Measurements from ENCODE around the gene BCORL1. TPM values are rescaled to one million over a fixed set of nuclear protein-coding genes. Genes with fewer than 3 reads are reported as not detected.

BCORL1 gene
- total RNA-seq, 3 donors from 2014 or later (not counting 1 experiment from before 2014, with no cell fraction given), result 6.5 to 10.5 (median 9.9) TPM

- Mint-ChIP-seq H3K4me3 (peak overlapping the region; percentile 45), H3K4me1 (peaks cover 50 to 61% of the 10 kb centered on the region in 2 donors)
Observed at GRCh38 chrX:130095249-130096030, 113.0 kb downstream of the BCORL1 start.

GRCh38 chrX:130097507-130098209 lies 115.2 kb downstream of the BCORL1 start:
- DNase-seq (peak in 1 of 2 donors; percentile 58), ATAC-seq (peak; percentile 56 to 89 (median 71))
- 27% methylated on average over 14 of the region's 14 CpGs for WGBS (ENCODE audit: insufficient coverage)
- Mint-ChIP-seq H3K27ac (peak overlapping the region; percentile 90 to 93), H3K4me1 (peaks cover 55 to 65% of the 10 kb centered on the region in 2 donors), H3K9me3 (no peaks in the 10 kb centered on the region), H3K27me3 (ENCODE audit: low read depth in 2 of 2) (peaks cover 0 to 8% of the 10 kb centered on the region in 2 donors), H3K36me3 (peaks cover 7% of the 10 kb centered on the region), H3K4me3 (peak overlapping the region; percentile 78)
- no peak for TF ChIP-seq CTCF (IDR thresholded peaks at IDR 0.05)
- H3K9me3 ChIP-seq (ENCODE audit: control insufficient read depth, insufficient read depth, low read length), result no peaks in the 10 kb centered on the region
- peak overlapping the region; percentile 61 for H3K27ac ChIP-seq (ENCODE audit: low read length)
- no peaks in the 10 kb centered on the region for H3K27me3 ChIP-seq (ENCODE audit: control insufficient read depth, insufficient read depth, low read length)
- H3K4me1 ChIP-seq (ENCODE audit: control insufficient read depth, insufficient read depth, low read length), result peaks cover 83% of the 10 kb centered on the region
- H3K4me3 ChIP-seq (ENCODE audit: low read length), result no peak overlapping the region
- intact Hi-C loops (cut with micrococcal nuclease), result no loop called here
- no peaks in the 10 kb centered on the region for H3K36me3 ChIP-seq (ENCODE audit: control insufficient read depth, insufficient read depth, low read length)

More at GRCh38 chrX:130095249-130096030, 113.0 kb downstream of the BCORL1 start:
- ATAC-seq, result no peak
- peak overlapping the region; percentile 62 for H3K27ac ChIP-seq (ENCODE audit: low read length)
- H3K9me3 ChIP-seq (ENCODE audit: control insufficient read depth, insufficient read depth, low read length), result no peaks in the 10 kb centered on the region
- 89% methylated on average over 4 of the region's 6 CpGs for WGBS (ENCODE audit: insufficient coverage)
- H3K36me3 ChIP-seq (ENCODE audit: control insufficient read depth, insufficient read depth, low read length), result no peaks in the 10 kb centered on the region
- TF ChIP-seq CTCF (IDR thresholded peaks at IDR 0.05), result no peak
- Mint-ChIP-seq H3K27ac (peak overlapping the region; percentile 90 to 93), H3K36me3 (no peaks in the 10 kb centered on the region), H3K9me3 (no peaks in the 10 kb centered on the region), H3K27me3 (ENCODE audit: low read depth in 2 of 2) (no peaks in the 10 kb centered on the region)
- H3K4me1 ChIP-seq (ENCODE audit: control insufficient read depth, insufficient read depth, low read length), result peaks cover 94% of the 10 kb centered on the region
- DNase-seq, result no peak
- H3K27me3 ChIP-seq (ENCODE audit: control insufficient read depth, insufficient read depth, low read length), result no peaks in the 10 kb centered on the region
- intact Hi-C loops (cut with micrococcal nuclease), result no loop called here
- no peak overlapping the region for H3K4me3 ChIP-seq (ENCODE audit: low read length)

GRCh38 chrX:130098210-130098552 lies 115.7 kb downstream of the BCORL1 start:
- H3K9me3 ChIP-seq (ENCODE audit: control insufficient read depth, insufficient read depth, low read length), result no peaks in the 10 kb centered on the region
- H3K27me3 ChIP-seq (ENCODE audit: control insufficient read depth, insufficient read depth, low read length), result no peaks in the 10 kb centered on the region
- peaks cover 49 to 68% of the 10 kb centered on the region in 2 donors for H3K4me1 Mint-ChIP-seq
- intact Hi-C loops (cut with micrococcal nuclease), result no loop called here
- peak overlapping the region; percentile 61 for H3K27ac ChIP-seq (ENCODE audit: low read length)
- peaks cover 77% of the 10 kb centered on the region for H3K4me1 ChIP-seq (ENCODE audit: control insufficient read depth, insufficient read depth, low read length)
- no peak for ATAC-seq
- H3K36me3 Mint-ChIP-seq, result peaks cover 7% of the 10 kb centered on the region
- H3K9me3 Mint-ChIP-seq, result no peaks in the 10 kb centered on the region
- H3K36me3 ChIP-seq (ENCODE audit: control insufficient read depth, insufficient read depth, low read length), result no peaks in the 10 kb centered on the region
- H3K27me3 Mint-ChIP-seq (ENCODE audit: low read depth in 2 of 2), result peaks cover 0 to 8% of the 10 kb centered on the region in 2 donors
- DNase-seq, result no peak
- no peak for TF ChIP-seq CTCF (IDR thresholded peaks at IDR 0.05)
- H3K4me3 Mint-ChIP-seq, result peak overlapping the region; percentile 78
- 26% methylated on average over 3 of the region's 5 CpGs for WGBS (ENCODE audit: insufficient coverage)
- H3K4me3 ChIP-seq (ENCODE audit: low read length), result no peak overlapping the region
- peak overlapping the region; percentile 90 to 93 for H3K27ac Mint-ChIP-seq
